Peyer's patch (tissue), 4 donors: ENCODE measurements around the gene ABR.

Source experiments
- CTCF ChIP-seq, 6 experiments: fragments of 450-650 bp in 4 of 6; fragments of 200-600 bp in 2 of 6; sonication (generic) in 1 of 6; IDR thresholded peaks; one replicate each; pipeline ENCODE4 v1.5.1; 2017 to 2019; ENCODE audit warnings: antibody characterized with exemption in 6 of 6, mild to moderate bottlenecking in 3 of 6, moderate library complexity in 1 of 6
- POLR2A ChIP-seq, 2 donors: fragments of 450-650 bp; IDR thresholded peaks; one replicate each; pipeline ENCODE4 v1.5.1; 2017; ENCODE audit warnings: antibody characterized with exemption in 2 of 2, mild to moderate bottlenecking in 2 of 2, moderate library complexity in 2 of 2

DNA sequence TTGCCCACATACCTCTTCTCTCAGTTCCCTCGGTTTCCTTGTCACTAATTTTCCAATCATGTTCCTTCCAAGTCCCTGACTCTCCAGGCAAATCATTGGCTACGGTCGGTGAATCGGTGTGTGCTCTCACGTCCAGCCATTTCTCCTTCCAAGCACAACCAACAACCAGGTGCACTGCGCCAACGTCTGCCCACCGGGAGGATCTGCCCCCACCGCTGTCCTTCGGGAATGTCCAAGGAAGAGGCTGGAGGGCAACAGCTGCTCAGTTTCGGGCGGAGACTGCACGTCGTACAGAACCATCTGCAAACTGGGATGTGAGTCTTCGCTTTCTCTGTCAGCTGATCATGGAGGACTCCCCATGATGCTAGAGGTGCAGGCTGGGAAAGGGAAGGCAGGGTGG is 191.8 kb downstream of the ABR start:
- TF ChIP-seq CTCF (IDR thresholded peaks at IDR 0.05) (no peak), POLR2A (IDR thresholded peaks at IDR 0.05) (no peak)
